BLaER1 (cell line): Measurements from ENCODE around the gene IKZF2.

Experiments used
- H3K27ac ChIP-seq: shearing (Covaris generic); formaldehyde crosslinking; 2 replicates; pipeline ENCODE4 v1.8.1; 2022
- H3K27me3 ChIP-seq: shearing (Covaris generic); formaldehyde crosslinking; 2 replicates; pipeline ENCODE4 v1.8.1; 2022
- H3K36me3 ChIP-seq: shearing (Covaris generic); formaldehyde crosslinking; 2 replicates; pipeline ENCODE4 v1.8.1; 2022
- H3K4me1 ChIP-seq: shearing (Covaris generic); formaldehyde crosslinking; 2 replicates; pipeline ENCODE4 v1.8.1; 2022
- H3K4me2 ChIP-seq: shearing (Covaris generic); formaldehyde crosslinking; 2 replicates; pipeline ENCODE4 v1.8.1; 2022
- H3K4me3 ChIP-seq: shearing (Covaris generic); formaldehyde crosslinking; 2 replicates; pipeline ENCODE4 v1.8.1; 2022
- H3K9ac ChIP-seq: shearing (Covaris generic); formaldehyde crosslinking; 2 replicates; pipeline ENCODE4 v1.8.1; 2022
- H3K9me3 ChIP-seq: shearing (Covaris generic); formaldehyde crosslinking; 2 replicates; pipeline ENCODE4 v1.8.1; 2022
- H4K20me1 ChIP-seq: shearing (Covaris generic); formaldehyde crosslinking; 2 replicates; pipeline ENCODE4 v1.8.1; 2022
- Cebpa-rat ChIP-seq: shearing (Covaris generic); IDR thresholded peaks from 2 replicates; pipeline ENCODE4 v1.8.1; 2022

Gene IKZF2

GRCh38 chr2:212991120-212991519, 160.3 kb downstream of the IKZF2 start:
- no peak overlapping the region for H3K9ac ChIP-seq
- no peak overlapping the region for H3K27ac ChIP-seq
- H3K4me3 ChIP-seq, result no peak overlapping the region
- H4K20me1 ChIP-seq, result no peaks in the 10 kb centered on the region
- no peaks in the 10 kb centered on the region for H3K4me1 ChIP-seq
- H3K4me2 ChIP-seq, result no peak overlapping the region
- H3K9me3 ChIP-seq, result no peaks in the 10 kb centered on the region
- H3K36me3 ChIP-seq, result no peaks in the 10 kb centered on the region
- H3K27me3 ChIP-seq, result no peaks in the 10 kb centered on the region
- no peak for TF ChIP-seq Cebpa-rat

- Histone ChIP-seq H3K4me3 (no peak overlapping the region), H3K36me3 (no peaks in the 10 kb centered on the region), H3K9ac (no peak overlapping the region), H3K4me1 (no peaks in the 10 kb centered on the region), H3K27me3 (no peaks in the 10 kb centered on the region), H3K27ac (no peak overlapping the region), H3K4me2 (no peak overlapping the region), H3K9me3 (no peaks in the 10 kb centered on the region), H4K20me1 (no peaks in the 10 kb centered on the region)
- no peak for TF ChIP-seq Cebpa-rat
These were observed 160.7 kb downstream of the IKZF2 start for GRCh38 chr2:212990697-212991096.

- no peaks in the 10 kb centered on the region for H3K27me3 ChIP-seq
- no peak overlapping the region for H3K27ac ChIP-seq
- H3K36me3 ChIP-seq, result no peaks in the 10 kb centered on the region
- no peak overlapping the region for H3K9ac ChIP-seq
- no peaks in the 10 kb centered on the region for H3K4me1 ChIP-seq
- H3K9me3 ChIP-seq, result no peaks in the 10 kb centered on the region
- H3K4me2 ChIP-seq, result no peak overlapping the region
- no peak for TF ChIP-seq Cebpa-rat
- no peaks in the 10 kb centered on the region for H4K20me1 ChIP-seq
- no peak overlapping the region for H3K4me3 ChIP-seq
These were observed 163.9 kb downstream of the IKZF2 start for GRCh38 chr2:212987492-212987891.

GRCh38 chr2:212984129-212984528, 167.3 kb downstream of the IKZF2 start:
- H3K9me3 ChIP-seq, result no peaks in the 10 kb centered on the region
- no peaks in the 10 kb centered on the region for H3K4me1 ChIP-seq
- no peak overlapping the region for H3K9ac ChIP-seq
- H3K4me2 ChIP-seq, result no peak overlapping the region
- no peak overlapping the region for H3K27ac ChIP-seq
- no peaks in the 10 kb centered on the region for H3K36me3 ChIP-seq
- H3K27me3 ChIP-seq, result no peaks in the 10 kb centered on the region
- no peak overlapping the region for H3K4me3 ChIP-seq
- TF ChIP-seq Cebpa-rat, result no peak
- no peaks in the 10 kb centered on the region for H4K20me1 ChIP-seq

- Histone ChIP-seq H3K4me1 (no peaks in the 10 kb centered on the region), H3K4me3 (no peak overlapping the region), H3K36me3 (no peaks in the 10 kb centered on the region), H3K27me3 (no peaks in the 10 kb centered on the region), H3K27ac (no peak overlapping the region), H3K9ac (no peak overlapping the region), H3K9me3 (no peaks in the 10 kb centered on the region), H3K4me2 (no peak overlapping the region), H4K20me1 (no peaks in the 10 kb centered on the region)
- no peak for TF ChIP-seq Cebpa-rat
These were observed 171.6 kb downstream of the IKZF2 start for GRCh38 chr2:212979799-212980198.

- Histone ChIP-seq H3K27ac (no peak overlapping the region), H4K20me1 (no peaks in the 10 kb centered on the region), H3K9me3 (no peaks in the 10 kb centered on the region), H3K9ac (no peak overlapping the region), H3K4me1 (no peaks in the 10 kb centered on the region), H3K36me3 (no peaks in the 10 kb centered on the region), H3K4me3 (no peak overlapping the region), H3K4me2 (no peak overlapping the region), H3K27me3 (no peaks in the 10 kb centered on the region)
- no peak for TF ChIP-seq Cebpa-rat
These were observed 172.3 kb downstream of the IKZF2 start for GRCh38 chr2:212979046-212979612.

GRCh38 chr2:212977152-212977551, 174.3 kb downstream of the IKZF2 start:
- no peaks in the 10 kb centered on the region for H3K4me1 ChIP-seq
- H3K9me3 ChIP-seq, result no peaks in the 10 kb centered on the region
- no peak overlapping the region for H3K27ac ChIP-seq
- H3K9ac ChIP-seq, result no peak overlapping the region
- no peaks in the 10 kb centered on the region for H3K36me3 ChIP-seq
- no peaks in the 10 kb centered on the region for H3K27me3 ChIP-seq
- H4K20me1 ChIP-seq, result no peaks in the 10 kb centered on the region
- H3K4me3 ChIP-seq, result no peak overlapping the region
- TF ChIP-seq Cebpa-rat, result no peak
- H3K4me2 ChIP-seq, result no peak overlapping the region

GRCh38 chr2:212975333-212975732, 176.1 kb downstream of the IKZF2 start:
- Histone ChIP-seq H3K4me3 (no peak overlapping the region), H3K9me3 (no peaks in the 10 kb centered on the region), H4K20me1 (no peaks in the 10 kb centered on the region), H3K9ac (no peak overlapping the region), H3K36me3 (no peaks in the 10 kb centered on the region), H3K4me2 (no peak overlapping the region), H3K27ac (no peak overlapping the region), H3K27me3 (no peaks in the 10 kb centered on the region), H3K4me1 (no peaks in the 10 kb centered on the region)
- TF ChIP-seq Cebpa-rat, result no peak

GRCh38 chr2:212974692-212975091, 176.7 kb downstream of the IKZF2 start:
- Histone ChIP-seq H3K36me3 (no peaks in the 10 kb centered on the region), H3K4me2 (no peak overlapping the region), H3K27ac (no peak overlapping the region), H3K27me3 (no peaks in the 10 kb centered on the region), H3K9me3 (no peaks in the 10 kb centered on the region), H3K9ac (no peak overlapping the region), H3K4me3 (no peak overlapping the region), H3K4me1 (no peaks in the 10 kb centered on the region), H4K20me1 (no peaks in the 10 kb centered on the region)
- TF ChIP-seq Cebpa-rat, result no peak

GRCh38 chr2:212973347-212973746, 178.1 kb downstream of the IKZF2 start:
- no peak overlapping the region for H3K27ac ChIP-seq
- no peaks in the 10 kb centered on the region for H3K36me3 ChIP-seq
- H4K20me1 ChIP-seq, result no peaks in the 10 kb centered on the region
- H3K9ac ChIP-seq, result no peak overlapping the region
- TF ChIP-seq Cebpa-rat, result no peak
- H3K4me3 ChIP-seq, result no peak overlapping the region
- H3K4me2 ChIP-seq, result no peak overlapping the region
- H3K9me3 ChIP-seq, result no peaks in the 10 kb centered on the region
- no peaks in the 10 kb centered on the region for H3K4me1 ChIP-seq
- H3K27me3 ChIP-seq, result no peaks in the 10 kb centered on the region

GRCh38 chr2:212970132-212970531, 181.3 kb downstream of the IKZF2 start:
- TF ChIP-seq Cebpa-rat, result no peak
- H3K4me3 ChIP-seq, result no peak overlapping the region
- no peak overlapping the region for H3K9ac ChIP-seq
- H3K27me3 ChIP-seq, result no peaks in the 10 kb centered on the region
- no peak overlapping the region for H3K4me2 ChIP-seq
- H3K27ac ChIP-seq, result no peak overlapping the region
- H4K20me1 ChIP-seq, result no peaks in the 10 kb centered on the region
- no peaks in the 10 kb centered on the region for H3K9me3 ChIP-seq
- no peaks in the 10 kb centered on the region for H3K36me3 ChIP-seq
- no peaks in the 10 kb centered on the region for H3K4me1 ChIP-seq
